Measurements from ENCODE around the gene ABO.
A peak's percentile ranks its signal among the peaks of the same experiment; 100 is the strongest.
"Not testable (repeated sequence)": the region's sequence is repeated elsewhere in the genome, so short reads cannot be mapped to it uniquely, and the experiment has no call there.

ABO gene

DNA sequence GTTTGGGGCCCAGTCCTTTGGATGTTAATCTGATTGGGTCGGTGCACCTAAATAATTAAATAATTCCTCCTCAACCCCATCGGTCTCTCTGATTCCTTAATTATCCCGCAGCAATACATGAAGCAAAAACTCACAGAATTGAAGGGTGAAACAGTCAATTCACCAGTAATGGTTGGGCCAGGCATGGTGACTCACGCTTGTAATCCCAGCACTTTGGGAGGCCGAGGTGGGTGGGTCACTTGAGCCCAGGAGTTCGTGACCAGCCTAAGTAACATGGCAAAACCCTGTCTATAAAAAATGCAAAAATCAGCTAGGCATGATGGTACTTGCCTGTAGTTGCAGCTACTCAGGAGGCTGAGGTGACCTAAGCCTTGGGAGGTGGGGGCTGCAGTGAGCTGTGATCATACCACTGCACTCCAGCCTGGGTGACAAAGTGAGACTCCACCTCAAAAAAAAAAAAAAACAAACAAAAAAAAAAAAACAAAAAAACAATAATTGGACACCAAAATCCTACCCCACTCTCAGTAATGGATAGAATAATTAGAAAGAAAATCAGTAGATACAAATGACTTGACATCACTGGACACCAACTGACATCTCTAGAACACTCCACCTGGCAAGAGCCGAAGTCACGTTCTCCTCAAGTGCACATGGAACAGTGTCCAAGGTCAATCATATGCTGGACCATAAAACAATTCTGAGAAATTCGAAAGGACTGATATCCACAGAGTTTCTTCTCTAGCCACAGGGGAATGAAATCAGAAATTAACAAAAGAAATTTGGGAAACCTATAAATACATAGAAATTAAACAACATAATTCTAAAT lies 5.3 kb downstream of the ABO start:
- peak; percentile 73 for DNase-seq
- in situ Hi-C loops (cut with HindIII; ENCODE audit: low pct_ligation_motif_present, low pct_unique_long_range_greater_than_20kb, low sequenced_read_pairs), result no loop called here

DNA sequence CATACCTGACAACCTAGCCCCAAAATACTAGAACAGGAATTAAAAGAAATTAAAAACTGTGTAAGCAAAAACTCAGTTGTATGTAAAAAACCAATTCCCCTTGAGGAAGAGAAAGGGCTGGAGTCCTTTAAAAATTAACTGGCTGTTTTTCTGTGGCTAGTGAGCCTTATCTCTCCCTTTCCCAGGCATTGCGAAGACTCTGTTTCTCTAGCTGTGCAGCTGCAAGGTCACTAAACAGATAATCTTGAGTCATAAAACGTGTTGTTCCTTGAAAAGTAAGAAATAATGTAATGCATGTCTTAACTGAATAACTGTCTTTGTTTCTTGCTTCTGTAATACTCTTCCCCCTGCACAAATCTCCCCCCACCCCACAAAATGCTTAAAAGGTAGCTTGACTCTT lies 5.9 kb downstream of the ABO start:
- in situ Hi-C loops (cut with HindIII; ENCODE audit: low pct_ligation_motif_present, low pct_unique_long_range_greater_than_20kb, low sequenced_read_pairs), result not testable (repeated sequence)
- DNase-seq, result peak; percentile 57

DNA sequence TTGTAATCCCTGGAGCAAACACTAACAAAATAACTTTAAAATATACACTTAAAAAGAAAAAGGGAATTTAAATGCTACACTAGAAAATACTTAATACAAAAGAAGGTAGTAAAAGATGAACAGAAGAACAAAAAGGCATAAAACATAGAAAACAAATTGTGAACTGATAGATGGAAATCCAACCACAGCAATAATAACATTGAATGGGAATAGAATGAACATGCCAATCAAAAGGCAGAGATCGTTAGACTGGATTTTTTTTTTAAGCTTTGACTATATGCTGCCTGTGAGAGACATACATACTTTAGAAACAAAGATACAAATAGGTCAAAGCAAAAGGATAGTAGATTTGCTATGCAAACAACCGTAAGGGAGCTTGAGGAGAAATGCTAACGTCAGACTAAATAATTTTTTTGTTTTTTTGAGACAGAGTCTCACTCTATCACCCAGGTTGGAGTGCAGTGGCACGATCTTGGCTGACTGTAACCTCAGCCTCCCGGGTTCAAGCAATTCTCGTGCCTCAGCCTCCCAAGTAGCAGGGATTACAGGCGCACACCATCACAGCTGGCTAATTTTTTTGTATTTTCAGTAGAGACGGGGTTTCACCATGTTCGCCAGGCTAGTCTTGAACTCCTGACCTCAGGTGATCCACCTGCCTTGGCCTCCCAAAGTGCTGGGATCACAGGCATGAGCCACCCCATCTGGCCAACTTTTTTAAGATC lies 6.5 kb downstream of the ABO start:
- in situ Hi-C loops (cut with HindIII; ENCODE audit: low pct_ligation_motif_present, low pct_unique_long_range_greater_than_20kb, low sequenced_read_pairs), result no loop called here
- DNase-seq, result no peak

DNA sequence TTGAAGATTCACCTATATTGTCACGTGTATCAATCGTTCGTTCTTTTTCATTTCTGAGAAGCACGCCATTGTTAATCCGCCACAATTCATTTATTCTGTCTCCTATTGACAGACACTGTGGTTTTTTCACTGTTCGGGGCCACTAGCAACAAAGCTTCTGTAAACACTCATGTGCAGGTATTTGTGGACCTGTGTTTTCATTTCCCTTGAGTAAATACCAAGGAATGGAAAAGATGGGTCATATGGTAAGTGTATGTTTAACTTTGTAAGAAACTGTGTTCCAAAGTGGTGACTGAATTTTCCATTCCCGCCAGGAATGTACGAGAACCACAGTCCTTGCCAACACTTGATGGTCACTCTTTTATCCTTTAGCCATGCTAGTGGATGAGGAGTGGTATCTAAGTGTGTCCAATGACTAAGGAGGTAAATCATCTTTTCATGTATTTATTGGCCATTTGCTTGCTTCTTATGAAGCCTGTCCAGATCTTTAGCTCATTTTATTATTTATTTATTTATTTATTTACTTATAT lies 10.7 kb downstream of the ABO start:
- in situ Hi-C loops (cut with HindIII; ENCODE audit: low pct_ligation_motif_present, low pct_unique_long_range_greater_than_20kb, low sequenced_read_pairs), result no loop called here
- no peak for DNase-seq

DNA sequence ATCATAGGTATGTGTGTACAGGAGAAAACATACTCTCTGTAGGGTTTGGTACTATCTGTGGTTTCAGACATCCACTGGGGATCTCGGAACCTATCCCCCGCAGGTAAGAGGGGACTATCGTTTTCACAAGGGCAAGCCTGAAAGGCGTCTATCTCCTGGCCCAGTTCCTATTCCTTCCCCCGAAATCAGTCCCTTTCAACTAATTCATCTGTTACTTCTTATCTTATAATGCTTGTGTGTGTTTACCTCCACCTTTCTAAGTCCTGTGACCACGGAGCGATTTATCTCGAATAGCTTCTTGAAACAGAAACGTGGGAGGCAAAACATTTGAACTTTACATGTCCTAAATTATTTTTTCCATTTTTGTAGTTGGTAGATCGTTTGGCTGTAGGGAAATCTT lies 11.4 kb downstream of the ABO start:
- in situ Hi-C loops (cut with HindIII; ENCODE audit: low pct_ligation_motif_present, low pct_unique_long_range_greater_than_20kb, low sequenced_read_pairs), result no loop called here
- DNase-seq, result no peak

DNA sequence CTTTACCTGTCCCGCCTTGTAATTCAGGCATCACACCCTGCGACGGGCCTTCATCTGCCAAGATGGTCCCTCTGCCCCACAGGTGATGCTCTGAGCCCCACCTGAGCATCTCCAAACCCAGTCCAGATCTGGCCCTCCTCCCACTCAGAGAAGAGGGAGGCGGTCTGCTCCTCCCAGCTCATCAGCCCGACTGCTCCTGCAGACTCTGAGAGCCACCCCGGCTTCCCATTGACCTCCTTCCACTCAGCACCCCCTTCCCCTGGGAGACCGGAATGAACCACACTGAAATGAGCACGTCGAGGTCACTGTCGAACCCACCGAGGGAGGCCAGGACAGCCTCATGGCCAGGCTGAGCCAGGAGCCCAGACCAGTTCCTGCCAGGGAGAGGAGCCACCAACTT lies 12.8 kb downstream of the ABO start:
- in situ Hi-C loops (cut with HindIII; ENCODE audit: low pct_ligation_motif_present, low pct_unique_long_range_greater_than_20kb, low sequenced_read_pairs), result no loop called here
- no peak for DNase-seq

DNA sequence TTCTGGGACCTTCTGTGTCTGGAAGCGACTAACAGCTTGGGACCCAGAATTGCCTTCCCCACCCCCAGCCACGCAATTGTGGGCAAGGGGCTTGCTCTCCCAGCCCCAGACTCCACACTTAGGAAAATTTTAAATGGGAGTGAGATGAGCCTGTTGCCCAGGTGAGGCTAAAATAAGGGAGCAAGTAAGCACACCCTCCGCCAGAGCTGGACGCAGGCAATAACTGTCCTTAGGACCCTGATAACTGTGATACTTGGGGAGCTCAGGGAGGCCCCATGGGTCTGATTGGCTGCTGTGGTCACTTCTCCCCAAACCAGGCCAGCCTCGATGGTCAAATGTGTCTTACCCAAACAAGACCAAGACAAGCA lies 13.3 kb downstream of the ABO start:
- DNase-seq, result no peak
- in situ Hi-C loops (cut with HindIII; ENCODE audit: low pct_ligation_motif_present, low pct_unique_long_range_greater_than_20kb, low sequenced_read_pairs), result no loop called here

DNA sequence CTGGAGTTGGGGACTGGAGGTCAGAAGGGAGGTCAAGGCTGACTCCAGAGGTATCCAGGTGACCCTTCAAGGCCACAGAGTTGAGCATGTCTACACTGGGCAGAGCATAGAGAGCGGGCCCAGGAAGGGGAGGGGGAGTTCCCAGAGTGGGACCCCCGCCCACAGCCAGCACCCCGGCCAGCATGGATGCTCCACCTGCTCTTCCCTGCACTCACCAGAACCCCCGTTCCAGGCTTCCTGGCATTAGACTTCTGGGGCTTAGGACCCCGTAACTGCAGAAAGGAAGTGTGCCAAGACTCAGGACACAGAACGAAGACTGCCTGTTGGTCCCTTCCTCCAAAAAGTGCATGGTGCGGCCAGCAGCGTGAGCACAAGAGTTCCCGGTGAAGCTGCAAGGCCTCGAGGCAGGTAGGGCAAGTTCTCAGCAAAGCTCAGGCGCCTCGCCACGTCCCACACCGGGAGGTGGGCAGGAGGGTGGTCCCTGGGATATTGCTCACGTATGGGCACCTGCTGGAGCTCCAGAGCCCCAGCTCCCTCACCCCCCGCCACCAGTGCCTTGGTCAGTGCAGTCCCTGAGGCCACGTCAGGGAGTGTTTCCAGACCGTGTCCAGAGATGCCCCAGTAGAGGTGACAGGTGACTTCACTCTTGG lies 13.8 kb downstream of the ABO start:
- in situ Hi-C loops (cut with HindIII; ENCODE audit: low pct_ligation_motif_present, low pct_unique_long_range_greater_than_20kb, low sequenced_read_pairs), result no loop called here
- no peak for DNase-seq

DNA sequence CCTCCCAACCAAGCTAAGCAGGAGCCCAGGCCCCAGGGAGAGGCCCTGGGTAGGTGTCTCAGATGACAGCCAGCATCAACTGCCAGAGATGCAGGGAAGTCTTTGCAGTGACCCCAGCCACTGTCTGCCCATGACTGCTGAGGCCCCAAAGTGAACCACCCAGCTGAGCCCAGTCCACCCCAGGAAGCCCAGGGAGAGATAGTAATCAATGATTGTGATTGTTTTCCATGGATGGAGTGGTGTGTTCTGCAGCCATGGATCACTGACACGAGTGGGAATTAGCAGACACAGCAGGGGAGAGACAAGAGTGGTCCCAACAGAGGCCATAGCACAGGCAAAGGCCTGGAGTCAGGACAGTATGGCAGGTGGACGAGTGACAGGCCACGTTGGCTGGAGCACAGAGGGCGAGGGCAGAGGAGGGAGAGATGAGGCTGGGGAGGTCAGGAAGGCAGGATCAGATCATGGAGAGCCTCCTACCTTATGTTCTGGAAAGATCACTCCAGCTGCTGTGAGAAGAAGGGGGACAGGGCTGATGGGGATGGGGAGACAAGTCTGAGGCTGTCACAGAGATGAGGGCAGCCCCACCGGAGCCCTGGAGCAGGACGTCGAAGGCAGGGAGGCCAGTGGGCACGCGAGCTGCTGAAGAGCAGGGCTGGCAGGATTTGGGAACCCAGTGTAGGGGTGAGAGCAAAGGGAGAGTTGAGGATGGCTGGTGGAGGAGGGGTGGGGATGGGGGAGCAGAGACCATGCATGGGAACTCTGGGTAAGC lies 14.5 kb downstream of the ABO start:
- no peak for DNase-seq
- in situ Hi-C loops (cut with HindIII; ENCODE audit: low pct_ligation_motif_present, low pct_unique_long_range_greater_than_20kb, low sequenced_read_pairs), result no loop called here

DNA sequence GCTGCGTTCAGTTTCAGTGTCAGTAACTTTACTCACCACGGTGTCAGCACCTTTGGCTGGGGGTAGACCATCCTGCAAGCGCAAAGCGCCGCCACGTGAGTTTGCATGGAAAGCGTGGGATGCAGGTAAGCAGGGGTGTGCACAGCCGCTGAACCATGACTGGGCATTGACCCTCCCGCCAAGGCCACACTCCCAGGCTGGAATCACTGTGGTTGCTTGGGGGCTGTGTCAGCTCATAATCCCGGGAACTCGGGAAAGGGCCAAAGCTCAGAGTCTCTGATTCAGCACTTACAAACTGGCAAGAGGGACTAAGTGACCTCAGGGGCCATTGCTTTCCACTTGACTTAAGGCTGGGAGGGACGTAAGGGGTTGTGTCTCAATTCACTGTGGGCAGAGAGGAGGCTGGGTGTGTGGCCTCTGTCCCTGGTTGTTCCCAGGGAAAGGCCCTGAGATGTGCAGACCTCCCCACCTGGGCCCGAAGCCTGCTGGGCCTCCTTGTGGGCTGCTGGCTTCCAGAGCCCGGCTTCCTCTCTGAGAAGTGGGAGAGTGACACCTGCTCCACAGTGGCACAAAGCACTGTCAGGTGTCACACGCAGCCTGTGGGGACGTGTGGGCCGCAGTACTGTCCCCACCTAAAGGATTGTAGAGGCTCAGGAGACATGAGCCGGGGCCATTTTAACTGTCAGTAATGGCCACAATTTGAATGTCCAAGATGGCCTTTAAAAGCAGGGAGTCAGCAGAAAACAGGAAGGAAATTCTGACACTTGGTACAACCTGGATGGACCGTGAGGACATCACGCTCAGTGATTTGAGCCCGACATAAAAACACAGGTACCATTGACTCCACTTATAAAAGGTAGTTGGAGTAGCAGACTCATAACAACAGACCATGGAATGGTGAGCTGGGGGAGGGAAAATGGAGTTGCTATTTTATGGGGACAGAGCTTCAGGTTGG lies 16.7 kb downstream of the ABO start:
- in situ Hi-C loops (cut with HindIII; ENCODE audit: low pct_ligation_motif_present, low pct_unique_long_range_greater_than_20kb, low sequenced_read_pairs), result no loop called here
- no peak for DNase-seq

DNA sequence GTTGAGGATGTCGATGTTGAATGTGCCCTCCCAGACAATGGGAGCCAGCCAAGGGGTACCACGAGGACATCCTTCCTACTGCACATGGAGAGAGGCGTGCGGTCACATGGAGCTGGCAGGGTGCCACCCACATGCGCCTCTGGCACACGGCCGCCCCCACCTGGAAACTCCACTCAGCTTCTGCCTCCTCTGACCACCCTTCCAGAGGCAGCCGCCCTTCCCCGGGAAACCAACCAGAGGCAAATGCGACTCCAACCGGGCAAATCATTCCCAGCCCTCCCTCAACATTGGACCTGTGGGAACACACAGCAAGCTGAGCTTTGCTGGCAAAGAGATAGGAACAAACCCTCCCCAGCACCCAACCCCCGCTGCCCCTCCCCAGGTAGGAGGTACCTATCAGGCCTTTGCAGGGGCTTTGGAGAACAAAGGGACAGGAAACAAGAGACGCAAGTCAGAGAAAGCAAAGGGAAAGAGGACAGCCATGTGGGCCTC lies 17.5 kb downstream of the ABO start:
- no peak for DNase-seq
- in situ Hi-C loops (cut with HindIII; ENCODE audit: low pct_ligation_motif_present, low pct_unique_long_range_greater_than_20kb, low sequenced_read_pairs), result no loop called here

DNA sequence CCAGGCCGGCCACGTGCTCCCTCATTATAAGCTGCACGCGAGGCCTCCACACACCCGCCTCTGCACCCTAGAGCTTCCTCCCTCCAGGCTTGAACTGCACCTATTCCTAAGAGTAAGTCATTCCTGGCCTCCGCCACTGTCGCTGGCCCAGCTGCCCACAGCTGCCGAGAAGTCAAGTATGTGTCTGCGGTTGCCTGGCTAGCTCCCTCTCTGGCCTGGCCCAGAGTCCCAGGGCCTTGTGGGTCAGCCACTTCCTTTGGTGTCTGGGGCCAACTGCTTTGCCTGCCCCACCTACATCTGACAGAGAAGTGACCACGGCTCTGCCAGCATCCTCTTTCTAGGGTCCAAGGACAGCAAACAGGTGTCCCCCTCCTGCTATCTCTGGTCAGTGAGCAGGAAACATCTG lies 18.3 kb downstream of the ABO start:
- in situ Hi-C loops (cut with HindIII; ENCODE audit: low pct_ligation_motif_present, low pct_unique_long_range_greater_than_20kb, low sequenced_read_pairs), result no loop called here
- DNase-seq, result no peak

DNA sequence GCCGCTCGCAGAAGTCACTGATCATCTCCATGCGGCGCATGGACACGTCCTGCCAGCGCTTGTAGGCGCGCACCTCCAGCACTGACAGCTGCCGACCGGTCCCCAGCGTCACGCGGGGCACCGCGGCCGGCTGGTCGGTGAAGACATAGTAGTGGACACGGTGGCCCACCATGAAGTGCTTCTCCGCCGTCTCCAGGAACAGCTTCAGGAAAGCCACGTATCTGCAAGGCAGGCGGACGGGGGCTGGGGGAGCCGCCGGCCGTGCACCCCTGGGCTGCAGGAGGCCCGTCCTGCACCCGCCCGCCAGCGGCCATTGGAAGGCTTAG lies 18.9 kb downstream of the ABO start:
- DNase-seq, result no peak
- in situ Hi-C loops (cut with HindIII; ENCODE audit: low pct_ligation_motif_present, low pct_unique_long_range_greater_than_20kb, low sequenced_read_pairs), result no loop called here

DNA sequence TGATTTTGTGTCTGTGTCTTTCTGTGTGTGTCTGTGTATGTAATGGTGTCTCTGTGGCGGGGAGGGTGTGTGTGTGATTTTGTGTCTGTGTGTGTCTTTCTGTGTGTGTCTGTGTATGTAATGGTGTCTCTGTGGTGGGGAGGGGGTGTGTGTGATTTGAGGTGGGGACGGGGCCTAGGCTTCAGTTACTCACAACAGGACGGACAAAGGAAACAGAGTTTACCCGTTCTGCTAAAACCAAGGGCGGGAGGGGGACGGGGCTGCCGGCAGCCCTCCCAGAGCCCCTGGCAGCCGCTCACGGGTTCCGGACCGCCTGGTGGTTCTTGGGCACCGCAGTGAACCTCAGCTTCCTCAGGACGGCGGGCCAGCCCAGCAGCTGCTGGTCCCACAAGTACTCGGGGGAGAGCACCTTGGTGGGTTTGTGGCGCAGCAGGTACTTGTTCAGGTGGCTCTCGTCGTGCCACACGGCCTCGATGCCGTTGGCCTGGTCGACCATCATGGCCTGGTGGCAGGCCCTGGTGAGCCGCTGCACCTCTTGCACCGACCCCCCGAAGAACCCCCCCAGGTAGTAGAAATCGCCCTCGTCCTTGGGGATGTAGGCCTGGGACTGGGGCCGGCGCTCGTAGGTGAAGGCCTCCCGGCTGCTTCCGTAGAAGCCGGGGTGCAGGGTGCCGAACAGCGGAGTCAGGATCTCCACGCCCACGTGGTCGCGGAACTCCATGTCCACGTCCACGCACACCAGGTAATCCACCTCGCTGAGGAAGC lies 19.4 kb downstream of the ABO start:
- in situ Hi-C loops (cut with HindIII; ENCODE audit: low pct_ligation_motif_present, low pct_unique_long_range_greater_than_20kb, low sequenced_read_pairs), result no loop called here
- no peak for DNase-seq

DNA sequence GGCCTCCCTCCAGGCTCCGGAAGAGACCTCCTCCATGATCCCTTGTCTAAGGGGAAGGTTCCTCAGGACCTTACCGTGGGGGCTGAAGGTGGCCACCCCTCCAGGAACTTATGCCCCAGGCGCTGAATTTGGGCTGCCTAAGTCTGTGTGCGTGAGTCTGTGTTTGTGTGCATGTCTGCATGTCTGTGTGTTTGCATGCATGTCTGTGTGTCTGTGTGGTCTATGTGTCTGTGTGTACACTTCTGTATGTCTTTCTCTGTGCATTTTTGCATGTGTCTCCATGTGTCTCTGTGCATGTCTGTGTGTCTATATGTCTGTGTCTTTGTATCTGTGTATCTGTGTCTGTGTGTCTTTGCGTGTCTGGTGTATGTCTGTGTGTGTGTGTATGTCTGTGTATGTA lies 20.5 kb downstream of the ABO start:
- in situ Hi-C loops (cut with HindIII; ENCODE audit: low pct_ligation_motif_present, low pct_unique_long_range_greater_than_20kb, low sequenced_read_pairs), result no loop called here
- DNase-seq, result no peak

DNA sequence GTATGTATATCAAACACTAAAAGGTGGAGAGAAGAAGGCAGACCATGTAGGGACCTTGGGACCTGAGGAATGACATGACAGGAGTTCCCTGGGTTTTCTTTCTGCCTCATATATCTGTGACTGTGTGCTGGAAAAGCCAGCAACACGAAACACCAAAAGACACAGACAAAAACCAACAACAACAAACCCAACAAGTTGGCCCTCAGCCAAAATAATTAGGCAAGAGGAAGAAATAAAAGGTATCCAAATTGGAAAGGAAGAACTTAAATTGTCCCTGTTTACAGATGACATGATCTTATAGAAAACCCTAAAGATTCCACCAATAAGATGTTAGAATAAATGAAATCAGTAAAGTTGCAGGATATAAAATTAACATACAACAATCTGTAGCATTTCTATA lies 21.7 kb downstream of the ABO start:
- DNase-seq, result no peak
- in situ Hi-C loops (cut with HindIII; ENCODE audit: low pct_ligation_motif_present, low pct_unique_long_range_greater_than_20kb, low sequenced_read_pairs), result no loop called here

DNA sequence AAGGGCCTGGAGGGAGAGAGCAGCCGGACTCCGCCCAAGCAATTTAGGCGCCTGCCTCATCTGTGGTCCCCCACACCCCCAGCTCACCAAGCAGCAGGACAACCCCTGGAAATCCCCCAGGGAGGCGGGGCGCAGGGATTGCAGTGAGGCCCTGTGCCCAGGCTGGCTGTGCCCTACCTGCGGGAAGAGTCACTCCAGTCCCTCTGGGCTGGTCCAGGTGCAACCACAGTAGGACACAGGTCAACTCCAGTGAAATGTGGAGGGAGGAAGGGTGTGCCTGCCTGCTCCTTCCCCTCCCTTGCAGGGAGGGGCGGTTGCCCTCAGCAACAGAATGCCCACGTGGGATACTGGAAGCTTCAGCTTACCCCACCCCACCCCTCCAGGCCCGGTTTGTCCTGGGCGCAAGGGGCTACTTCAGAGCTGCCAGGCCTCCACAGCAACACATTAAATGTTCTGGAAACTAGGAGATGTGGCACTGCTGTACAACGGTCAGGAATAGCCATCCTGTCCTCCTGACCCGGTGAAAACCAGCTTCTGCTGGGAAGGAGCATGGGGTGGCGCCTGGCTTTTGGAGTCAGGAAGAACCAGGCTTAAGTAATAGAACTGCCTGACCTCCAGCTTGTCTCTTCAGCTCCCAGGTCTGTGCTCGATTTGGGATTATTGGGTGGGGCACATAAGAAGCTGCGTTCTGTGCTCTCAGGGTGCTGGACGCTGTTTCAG lies 22.5 kb downstream of the ABO start:
- in situ Hi-C loops (cut with HindIII; ENCODE audit: low pct_ligation_motif_present, low pct_unique_long_range_greater_than_20kb, low sequenced_read_pairs), result no loop called here
- no peak for DNase-seq
